ENCODE results near the gene MEIS1. TPM values are rescaled to one million over a fixed set of nuclear protein-coding genes. Genes with fewer than 3 reads are reported as not detected.

Gene MEIS1
- total and polyA plus RNA-seq, 11 donors = 12.9 to 55.7 (median 41.8) TPM

DNA sequence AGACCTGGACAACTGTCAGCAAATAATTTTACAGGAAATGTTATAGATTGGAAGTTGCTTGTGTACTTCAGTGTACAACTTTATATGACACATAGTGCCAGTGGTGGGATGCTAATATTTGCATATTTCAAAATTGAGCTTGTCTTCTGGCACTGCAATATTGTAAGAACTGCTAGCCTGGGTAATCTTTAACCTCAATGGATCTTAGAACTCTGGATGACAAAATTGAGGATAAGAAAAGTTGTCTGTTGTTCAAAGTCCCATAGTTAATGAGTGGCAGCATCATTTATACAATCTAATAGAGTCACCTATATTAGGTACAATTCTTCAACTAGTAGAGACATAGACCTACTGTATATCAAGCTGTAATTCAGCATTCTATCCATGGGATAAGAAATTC lies 110.3 kb downstream of the MEIS1 start:
- H3K4me1 ChIP-seq = peaks cover 0 to 31% (median 5%) of the 10 kb centered on the region in 12 donors
- H3K36me3 ChIP-seq = peaks cover 0 to 19% (median 0%) of the 10 kb centered on the region in 9 donors
- TF ChIP-seq CTCF (IDR thresholded peaks at IDR 0.05) = no peak
- no peak overlapping the region for H3K4me3 ChIP-seq
- ATAC-seq = no peak
- no peaks in the 10 kb centered on the region for H3K9me3 ChIP-seq
- intact Hi-C loops (cut with DNase I) = no loop called here
- no peaks in the 10 kb centered on the region for H3K27me3 ChIP-seq
- DNase-seq = no peak
- no peak overlapping the region for H3K27ac ChIP-seq

DNA sequence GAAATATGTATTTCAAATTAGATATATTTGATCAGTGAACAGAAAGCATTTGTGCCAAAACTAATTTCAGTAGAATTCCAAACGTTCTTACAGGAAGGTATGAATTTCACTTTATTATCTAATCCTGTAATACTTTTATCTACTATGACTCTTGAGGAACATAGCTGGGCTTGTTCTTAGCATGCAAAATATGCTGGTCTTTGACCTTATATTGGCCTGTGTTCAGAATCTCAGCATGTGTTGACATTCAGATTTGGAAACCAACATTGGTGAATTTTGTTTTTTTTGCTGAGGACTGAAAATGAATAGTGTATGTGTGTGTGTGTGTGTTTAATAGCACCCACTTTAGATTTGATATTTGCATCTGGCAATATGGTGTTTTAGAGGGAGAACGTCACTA lies 112.2 kb downstream of the MEIS1 start:
- H3K4me3 ChIP-seq = no peak overlapping the region
- no peak for TF ChIP-seq CTCF (IDR thresholded peaks at IDR 0.05)
- no peak for TF ChIP-seq POLR2A (IDR thresholded peaks at IDR 0.05)
- no peaks in the 10 kb centered on the region for H3K27me3 ChIP-seq
- DNase-seq (no peak), ATAC-seq (no peak)
- H3K27ac ChIP-seq = no peak overlapping the region
- 34 to 43% (median 41%) methylated on average over 2 of the region's 2 CpGs for WGBS, 4 donors
- peaks cover 0 to 28% (median 3%) of the 10 kb centered on the region in 12 donors for H3K4me1 ChIP-seq
- intact Hi-C loops (cut with DNase I) = no loop called here
- no peaks in the 10 kb centered on the region for H3K9me3 ChIP-seq
- H3K36me3 ChIP-seq = peaks cover 0 to 19% (median 0%) of the 10 kb centered on the region in 9 donors

- no peak overlapping the region for H3K27ac ChIP-seq
Observed at GRCh38 chr2:66547887-66548286, 113.0 kb downstream of the MEIS1 start.

DNA sequence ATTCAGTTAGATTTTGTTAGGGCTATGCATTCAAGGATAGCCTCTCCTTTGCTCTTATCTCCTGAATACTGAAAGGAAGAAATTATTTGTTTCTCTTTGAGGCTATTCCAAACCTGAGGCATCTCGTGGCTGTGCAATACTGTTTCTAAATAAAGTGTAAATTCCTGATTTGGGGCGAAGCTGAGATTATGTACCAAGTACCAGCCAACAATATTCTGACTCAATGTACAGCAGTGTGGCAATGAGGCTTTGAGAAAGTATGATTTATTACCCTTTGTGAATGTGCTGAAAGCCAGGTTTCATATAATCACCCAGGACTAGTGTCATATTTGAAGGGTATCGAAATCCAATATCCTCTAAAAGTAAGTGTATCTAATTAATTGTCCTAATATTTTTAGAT lies 113.5 kb downstream of the MEIS1 start:
- Histone ChIP-seq H3K4me3 (no peak overlapping the region), H3K9me3 (no peaks in the 10 kb centered on the region), H3K27me3 (no peaks in the 10 kb centered on the region), H3K4me1 (peaks cover 0 to 19% (median 0%) of the 10 kb centered on the region in 12 donors), H3K27ac (no peak overlapping the region), H3K36me3 (peaks cover 0 to 19% (median 0%) of the 10 kb centered on the region in 9 donors)
- DNase-seq = no peak
- TF ChIP-seq CTCF (IDR thresholded peaks at IDR 0.05) = no peak
- no peak for TF ChIP-seq POLR2A (IDR thresholded peaks at IDR 0.05)
- WGBS, 4 donors = 61 to 71% (median 63%) methylated on average over 3 of the region's 3 CpGs
- intact Hi-C loops (cut with DNase I) = no loop called here
- no peak for ATAC-seq

More at GRCh38 chr2:66547887-66548286, 113.0 kb downstream of the MEIS1 start:
- DNase-seq (no peak), ATAC-seq (no peak)
- Histone ChIP-seq H3K36me3 (peaks cover 0 to 19% (median 0%) of the 10 kb centered on the region in 9 donors), H3K27me3 (no peaks in the 10 kb centered on the region), H3K4me3 (no peak overlapping the region), H3K9me3 (no peaks in the 10 kb centered on the region), H3K4me1 (peaks cover 0 to 20% (median 0%) of the 10 kb centered on the region in 12 donors)
- TF ChIP-seq CTCF (IDR thresholded peaks at IDR 0.05) = no peak
- TF ChIP-seq POLR2A (IDR thresholded peaks at IDR 0.05) = no peak
- intact Hi-C loops (cut with DNase I) = no loop called here
- WGBS, 4 donors = 54 to 61% (median 57%) methylated on average over 2 of the region's 2 CpGs
